HG02852 (cell line): ENCODE results near the gene NDFIP1.

Experiments
- ATAC-seq: cut with Tn5 transposase; IDR thresholded peaks from one replicate; pipeline ENCODE4 v1.9.1; 2021; ENCODE audit warnings: mild to moderate bottlenecking, moderate library complexity; ENCODE audit not compliant: unreplicated experiment

The NDFIP1 gene

DNA sequence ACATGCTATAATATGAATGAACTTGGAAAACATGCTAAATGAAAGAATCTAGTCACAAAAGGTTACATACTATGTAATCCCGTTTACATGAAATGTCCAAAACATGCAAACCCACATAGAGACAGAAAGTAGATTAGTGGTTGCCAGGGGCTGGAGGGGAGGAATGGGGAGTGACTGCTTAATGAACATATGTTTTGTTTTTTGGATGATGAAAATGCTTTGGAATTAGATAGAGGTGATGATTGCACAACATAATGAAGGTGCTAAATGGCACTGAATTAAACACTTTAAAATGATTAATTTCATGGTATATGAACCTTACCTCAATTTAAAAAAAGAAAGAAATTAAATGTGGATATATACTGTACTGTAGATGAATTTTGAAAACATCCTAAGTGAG, 17.6 kb upstream of the NDFIP1 start:
- no peak for ATAC-seq

DNA sequence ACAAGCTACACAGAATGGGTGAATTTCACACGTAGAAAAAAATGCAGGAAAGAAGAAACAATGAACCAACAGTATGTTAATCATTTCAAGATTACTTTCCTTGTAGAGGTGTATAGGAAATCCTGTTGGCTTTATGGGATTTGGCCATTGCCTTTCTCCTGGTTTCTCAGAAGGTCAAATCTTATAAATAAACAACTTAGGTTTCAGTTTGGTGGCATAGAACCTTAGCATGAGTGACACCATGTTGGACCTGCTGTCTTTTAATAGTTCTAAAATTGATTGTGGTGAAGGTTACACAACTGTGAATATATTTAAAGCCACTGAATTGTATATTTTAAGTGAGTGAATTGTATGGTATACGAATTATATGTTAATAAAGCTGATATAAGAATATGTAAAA, 16.7 kb upstream of the NDFIP1 start:
- ATAC-seq = no peak

DNA sequence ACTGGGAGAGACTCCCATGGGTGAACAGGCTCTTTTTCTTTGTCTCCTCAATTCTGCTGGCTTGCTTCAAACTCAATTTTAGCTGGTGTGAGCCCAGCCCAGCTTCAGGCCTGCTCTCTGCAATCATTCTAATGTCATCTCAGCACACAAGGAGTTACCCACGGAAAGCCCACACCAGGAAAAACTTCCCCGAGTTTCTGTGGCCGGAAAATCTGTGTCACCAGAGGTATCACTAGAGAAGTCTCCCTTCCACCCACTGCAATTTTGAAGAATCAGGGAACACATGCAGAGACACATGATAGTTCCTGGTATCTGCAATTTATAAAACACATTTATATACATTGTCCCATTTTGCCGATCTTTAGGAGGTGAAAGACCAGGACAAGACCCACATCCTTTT, 13.5 kb upstream of the NDFIP1 start:
- no peak for ATAC-seq

DNA sequence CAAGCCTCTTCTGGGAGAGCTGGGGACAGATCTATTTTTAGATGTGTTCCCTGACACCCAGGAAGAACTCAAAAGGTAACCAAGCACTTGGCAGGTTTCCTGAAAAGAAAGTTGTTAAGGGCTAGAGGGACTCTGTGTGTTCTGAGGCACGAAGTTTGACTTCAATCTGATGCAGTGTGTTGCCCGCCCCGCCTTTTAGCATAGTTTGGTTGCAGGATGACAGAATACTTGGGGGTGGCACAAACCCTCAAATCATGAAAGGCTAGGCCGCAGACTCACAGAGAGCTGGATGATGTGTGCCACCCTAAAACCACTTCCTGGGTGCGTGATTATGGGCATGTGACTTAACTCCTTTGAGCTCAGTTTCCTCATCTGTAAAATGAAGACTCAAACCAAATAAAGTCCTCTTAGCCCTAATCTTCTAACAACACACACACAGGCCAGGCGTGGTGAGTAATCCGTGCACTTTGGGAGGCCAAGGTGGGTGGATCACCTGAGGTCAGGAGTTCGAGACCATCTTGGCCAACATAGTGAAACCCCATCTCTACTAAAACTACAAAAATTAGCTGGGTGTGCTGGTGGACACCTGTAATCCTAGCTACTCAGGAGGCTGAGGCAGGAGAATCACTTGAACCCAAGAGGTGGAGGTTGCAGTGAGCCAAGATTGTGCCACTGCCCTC, 12.8 kb upstream of the NDFIP1 start:
- no peak for ATAC-seq

DNA sequence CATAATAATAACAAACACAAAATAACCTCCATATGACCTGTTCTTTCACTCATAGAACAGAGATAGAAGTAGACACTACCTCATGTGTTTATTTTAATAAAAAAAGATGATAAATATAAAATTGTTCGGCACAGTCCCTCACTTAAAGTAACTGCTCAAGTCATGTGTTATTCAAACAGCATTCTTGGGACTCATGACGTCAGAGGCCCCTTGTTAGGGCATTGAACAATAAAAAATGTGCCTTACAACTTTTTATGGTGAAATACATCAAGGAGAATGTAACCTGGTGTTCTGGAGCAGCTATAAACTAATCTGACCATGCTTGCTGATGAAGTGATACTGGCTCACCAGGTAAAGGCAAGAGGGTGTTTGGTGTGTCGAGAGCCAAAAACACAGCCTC, 12.2 kb upstream of the NDFIP1 start:
- ATAC-seq = no peak

DNA sequence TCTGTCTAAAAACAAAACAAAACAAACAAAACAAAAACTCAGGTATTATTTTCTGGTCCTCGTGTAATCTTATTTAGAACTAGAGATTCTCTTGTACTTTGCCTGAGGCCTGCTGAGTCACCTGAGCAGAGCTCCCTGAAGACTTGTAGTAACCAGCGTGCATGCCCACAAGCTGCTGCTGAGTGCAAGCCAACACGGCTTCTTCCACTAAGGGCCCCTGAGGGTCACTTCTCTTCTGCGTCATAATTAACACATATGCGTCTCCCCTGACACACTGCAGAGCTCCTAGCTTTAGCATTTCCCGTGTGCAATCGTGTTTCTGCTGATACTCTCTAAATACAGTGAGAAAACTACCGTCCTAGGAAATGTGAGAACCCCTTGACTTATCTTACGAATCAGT, 10.9 kb upstream of the NDFIP1 start:
- ATAC-seq = no peak

DNA sequence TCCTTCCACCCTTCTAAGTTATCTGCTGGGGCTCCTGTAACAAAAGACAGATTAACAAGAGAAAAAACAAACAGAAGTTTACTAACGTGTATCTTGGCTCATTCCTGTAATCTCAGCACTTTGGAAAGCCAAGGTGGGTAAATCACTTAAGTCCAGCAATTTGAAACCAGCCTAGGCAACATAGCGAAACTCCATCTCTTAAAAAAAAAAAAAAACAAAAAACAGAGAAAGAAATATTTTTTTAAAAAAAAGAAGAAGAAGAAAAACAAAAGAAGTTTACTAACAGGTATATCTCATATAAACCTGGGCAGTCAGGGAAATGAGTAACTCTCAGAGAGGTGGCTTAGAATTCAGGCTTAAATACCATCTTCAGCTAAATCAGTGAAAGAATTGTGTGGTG, 10.3 kb upstream of the NDFIP1 start:
- no peak for ATAC-seq

DNA sequence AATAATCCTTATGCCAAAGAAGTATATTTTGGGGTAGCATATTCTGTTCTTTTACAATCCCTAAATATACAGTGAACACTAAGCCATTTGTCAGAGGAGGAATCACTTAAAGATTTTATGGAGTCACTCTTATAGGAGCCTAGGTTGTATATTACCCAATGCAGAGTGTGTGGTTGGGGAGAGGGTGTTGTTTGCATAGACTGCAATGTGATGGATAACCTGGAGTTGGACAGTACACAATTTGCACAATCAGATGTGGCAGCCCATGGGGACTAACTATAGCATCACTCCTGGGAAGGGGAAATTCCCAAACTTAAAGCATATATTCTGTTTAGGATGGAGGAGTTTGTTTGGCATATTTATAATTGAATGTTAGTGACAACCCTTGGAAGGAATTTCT, 9.6 kb upstream of the NDFIP1 start:
- no peak for ATAC-seq

DNA sequence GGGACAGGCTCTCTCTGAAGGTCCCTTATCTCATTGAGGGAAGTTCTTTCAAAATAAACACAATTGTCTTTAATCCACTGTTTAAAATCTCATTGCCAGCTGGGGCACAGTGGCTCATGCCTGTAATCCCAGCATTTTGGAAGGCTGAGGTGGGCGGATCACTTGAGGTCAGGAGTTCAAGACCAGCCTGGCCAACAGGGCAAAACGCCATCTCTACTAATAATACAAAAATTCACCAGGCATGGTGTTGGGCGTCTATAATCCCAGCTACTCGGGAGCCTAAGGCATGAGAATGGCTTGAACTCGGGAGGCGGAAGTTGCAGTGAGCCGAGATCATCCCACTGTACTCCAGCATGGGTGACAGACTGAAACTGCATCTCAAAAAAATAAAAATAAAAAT, 8.3 kb upstream of the NDFIP1 start:
- no peak for ATAC-seq

DNA sequence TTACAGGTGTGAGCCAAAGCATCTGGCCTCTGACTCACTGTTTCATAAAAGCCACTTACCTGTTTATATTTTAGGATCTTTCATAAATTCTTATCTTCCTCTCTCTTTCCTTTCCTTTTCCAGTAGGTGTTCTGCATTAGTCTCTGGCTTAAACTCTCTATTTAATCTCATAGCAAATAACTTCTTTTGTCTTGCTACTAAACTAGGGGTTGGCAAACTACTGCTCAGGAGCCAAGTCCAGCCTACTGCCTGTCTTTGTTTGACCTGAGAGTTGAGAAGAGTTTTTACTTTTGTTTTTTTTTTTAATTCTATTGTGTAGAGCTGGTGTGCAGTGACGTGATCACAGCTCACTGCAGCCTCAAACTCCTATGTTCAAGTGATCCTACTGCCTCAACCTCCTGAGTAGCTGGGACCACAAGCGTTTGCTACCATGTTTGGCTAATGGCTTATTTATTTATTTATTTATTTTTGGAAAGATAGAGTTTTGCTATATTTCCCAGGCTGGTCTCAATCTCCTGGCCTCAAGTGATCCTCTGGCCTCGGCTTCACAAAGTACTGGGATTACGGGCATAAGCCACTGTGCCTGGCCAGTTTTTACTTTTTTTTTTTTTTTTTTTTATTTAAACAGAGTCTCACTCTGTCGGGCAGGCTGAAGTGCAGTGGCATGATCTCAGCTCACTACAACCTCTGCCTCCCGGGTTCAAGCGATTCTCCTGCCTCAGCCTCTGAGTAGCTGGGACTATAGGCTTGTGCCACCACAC, 5.4 kb upstream of the NDFIP1 start:
- ATAC-seq = no peak

DNA sequence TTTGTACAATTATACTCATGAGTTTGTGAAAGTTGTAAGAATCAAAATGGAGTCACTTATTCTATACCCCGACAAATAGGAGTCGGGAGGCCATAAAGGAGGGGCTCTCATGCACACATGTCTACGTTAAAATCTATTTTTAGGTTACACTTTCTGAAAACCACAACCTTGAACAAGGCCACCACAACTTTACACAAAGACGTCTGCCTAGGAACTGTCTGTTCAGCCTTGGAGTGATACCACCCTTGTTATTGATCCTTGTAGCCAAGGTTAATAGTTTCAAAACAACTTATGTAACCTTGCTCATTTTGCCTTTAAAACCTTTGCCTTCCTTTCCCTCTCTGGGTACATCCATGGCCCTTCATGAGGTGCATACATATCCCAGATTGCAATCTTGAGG, 4.1 kb upstream of the NDFIP1 start:
- ATAC-seq = no peak

DNA sequence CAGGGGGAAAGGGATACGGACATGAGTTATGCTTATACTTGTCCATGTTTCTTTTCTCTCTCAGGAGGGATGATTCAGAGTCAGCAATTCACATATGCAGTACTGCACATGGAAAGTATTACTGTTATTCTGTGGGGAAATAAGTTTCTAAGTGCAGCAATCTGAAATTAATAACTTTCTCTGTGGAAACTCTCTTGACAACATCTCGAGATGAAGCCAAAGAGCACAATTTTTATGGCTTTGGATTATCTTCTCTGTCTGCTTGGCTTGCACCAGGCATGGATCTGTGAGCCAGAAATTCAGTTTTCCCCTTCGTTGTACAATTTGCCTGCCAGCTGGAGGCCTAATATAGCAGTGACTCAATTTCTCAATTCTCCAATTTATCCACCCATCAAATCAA, 2.5 kb upstream of the NDFIP1 start:
- no peak for ATAC-seq

DNA sequence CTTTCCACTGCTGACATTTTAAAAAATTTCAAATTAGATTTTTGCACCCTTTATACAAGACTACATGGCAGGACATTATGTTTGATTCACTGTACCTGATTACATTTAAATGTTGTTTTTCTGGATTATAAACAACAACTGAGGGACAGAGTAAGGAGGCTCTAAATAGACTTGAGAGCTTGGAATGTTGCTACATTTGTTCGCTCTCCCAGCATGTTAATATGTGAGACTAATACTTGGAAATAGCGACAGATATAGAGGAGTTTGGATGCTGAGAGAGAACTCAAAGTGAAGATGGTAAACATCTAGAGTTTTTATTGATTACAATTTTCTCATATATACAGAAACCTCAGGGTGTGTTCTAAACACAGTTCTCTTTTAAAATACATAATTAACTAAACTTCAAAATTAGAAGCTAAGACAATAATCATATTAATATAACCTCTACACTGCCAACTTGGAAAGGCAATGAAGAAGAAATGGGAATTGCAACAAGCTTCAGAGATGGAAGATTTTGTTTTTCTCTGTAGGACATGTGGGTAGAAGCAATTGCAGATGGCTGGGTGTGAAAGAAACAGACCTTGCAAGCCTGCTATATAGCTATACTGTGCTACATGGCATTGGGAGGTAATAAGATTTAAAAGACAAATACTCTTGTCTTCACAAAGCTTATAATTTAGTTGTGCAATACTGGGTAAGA, 1.4 kb upstream of the NDFIP1 start:
- ATAC-seq = no peak

DNA sequence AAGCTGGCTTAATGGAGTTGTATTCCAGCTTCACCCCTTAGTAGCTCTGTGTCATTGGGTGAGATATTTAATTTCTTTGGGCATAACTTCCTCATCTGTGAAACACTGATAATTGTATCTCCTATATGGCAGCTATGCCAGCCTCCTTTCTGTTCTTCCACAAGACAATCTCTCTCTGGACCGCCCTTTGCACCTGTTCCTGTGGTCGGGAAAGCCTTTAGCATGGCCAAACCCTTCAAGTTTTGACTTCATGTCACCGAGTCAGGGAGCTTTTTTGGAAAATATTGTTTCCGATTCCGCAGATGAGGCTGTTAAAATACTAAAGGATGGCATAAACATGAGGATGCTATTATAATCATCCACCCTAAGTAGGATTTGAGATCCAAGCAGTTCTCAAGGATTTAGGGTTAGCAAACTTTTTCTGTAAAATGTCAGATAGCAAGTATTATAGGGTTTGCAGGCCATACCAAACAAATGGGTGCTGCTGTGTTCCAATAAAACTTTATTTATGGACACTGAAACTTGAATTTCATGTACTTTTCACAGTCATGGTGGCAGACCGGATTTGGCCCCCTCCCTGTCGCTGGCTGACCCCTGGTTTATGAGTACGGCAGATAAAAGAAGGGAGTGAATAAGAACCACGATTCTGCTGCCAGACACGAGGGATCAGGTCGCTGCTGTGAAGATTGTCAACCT, 695 bp upstream of the NDFIP1 start:
- no peak for ATAC-seq

DNA sequence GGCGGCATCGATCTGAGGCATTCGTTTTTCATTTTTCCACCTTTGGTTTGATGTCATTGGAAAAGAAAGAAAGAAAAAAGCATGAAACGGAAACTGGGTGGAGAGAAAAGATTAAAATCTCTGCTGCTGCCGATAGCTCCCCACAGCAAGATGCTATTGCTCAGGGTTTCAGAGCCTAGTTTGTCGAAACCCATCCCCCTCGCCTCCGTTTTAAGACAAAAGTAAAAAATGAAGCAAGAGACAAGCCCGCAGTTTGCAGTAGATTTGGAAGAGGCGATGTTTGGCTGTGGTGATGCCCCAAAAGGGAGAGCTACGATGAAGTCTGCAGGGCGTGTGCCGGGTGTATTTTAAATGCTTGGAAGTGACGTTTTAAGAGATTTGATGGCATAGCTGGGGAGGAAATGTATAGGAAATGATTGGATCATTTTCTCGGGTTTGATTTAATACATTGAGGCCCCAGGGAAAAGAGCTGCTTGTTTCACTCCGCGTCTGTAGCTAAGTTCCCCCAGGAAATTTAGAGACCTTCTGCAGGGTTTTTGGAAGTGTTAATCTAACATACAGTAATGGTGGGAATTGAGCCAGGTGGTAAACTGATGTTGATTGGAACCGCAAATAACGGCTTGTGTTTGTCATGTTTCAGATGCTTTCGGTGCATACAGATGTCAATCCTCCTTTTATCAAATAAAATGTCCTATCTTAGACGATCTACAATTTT, 909 bp downstream of the NDFIP1 start:
- ATAC-seq = no peak

DNA sequence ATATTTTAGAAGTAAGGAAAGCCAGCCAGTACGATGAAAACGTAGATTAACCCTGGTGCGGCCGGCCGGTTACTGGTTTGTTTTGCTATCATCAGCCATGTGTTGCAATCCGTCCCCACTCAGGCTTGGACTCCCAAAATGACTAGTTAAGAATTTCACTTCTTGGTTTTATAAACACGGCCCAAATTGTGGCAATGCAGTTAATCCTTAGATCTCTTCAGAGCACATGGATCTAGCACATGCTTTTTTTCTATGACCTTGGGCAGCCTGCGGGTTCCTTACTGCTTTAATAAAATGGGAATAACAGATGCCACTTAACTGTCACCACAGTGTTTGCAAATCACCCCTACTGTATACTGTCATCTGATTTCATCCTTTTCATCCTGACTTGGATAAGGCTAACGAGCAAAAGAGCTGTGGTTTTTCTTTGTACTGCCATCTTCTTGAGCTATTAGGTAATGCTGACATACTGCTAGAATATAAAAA, 1.5 kb downstream of the NDFIP1 start:
- no peak for ATAC-seq

DNA sequence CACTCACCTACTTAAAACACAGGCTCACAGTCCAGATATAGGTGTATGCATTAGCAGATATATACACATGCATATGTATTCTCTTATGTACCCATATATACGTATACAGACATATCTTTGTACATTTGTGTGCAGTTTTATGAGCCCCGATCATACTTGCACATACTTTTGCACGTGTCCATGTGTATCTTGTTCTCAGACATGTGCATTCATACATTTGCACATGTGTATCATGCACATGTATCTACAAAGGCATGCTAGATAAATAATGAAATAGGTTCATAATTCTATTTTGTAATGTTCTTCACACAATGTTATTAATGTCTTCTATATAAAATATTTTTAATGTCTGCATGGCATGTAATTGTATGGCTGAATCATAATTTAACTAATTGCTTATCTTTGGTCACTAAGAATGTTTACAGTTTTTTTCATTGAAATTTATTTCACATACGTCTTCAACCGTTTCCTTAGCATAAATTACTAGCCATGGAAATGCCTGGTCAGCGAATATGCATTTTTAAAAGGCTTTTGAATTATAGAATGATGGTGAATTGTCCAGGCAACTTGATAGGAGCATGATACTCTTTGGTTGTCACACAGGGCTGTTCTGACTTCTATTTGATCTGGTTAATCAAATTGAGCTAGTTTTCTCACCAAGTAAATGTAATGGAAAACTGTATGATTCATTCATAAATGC, 2.6 kb downstream of the NDFIP1 start:
- no peak for ATAC-seq

DNA sequence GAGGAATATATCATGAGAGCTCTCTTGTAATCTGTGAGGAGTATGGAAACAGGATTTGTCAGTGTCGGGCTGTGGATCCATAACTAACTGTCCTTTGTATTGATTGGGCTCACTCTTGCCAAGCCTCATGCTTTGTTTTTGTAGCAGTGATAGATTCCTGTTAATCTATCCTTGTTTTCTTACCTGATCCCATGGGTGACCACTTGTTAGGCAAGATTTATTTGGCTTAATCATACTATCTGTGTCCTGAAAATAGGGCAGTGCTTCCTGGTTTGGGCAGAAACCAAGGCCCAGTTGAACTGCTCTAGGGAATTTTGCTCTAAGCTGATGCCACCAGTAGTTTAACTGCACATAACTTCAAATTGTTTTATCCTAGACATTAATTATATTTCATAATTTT, 6.1 kb downstream of the NDFIP1 start:
- no peak for ATAC-seq

DNA sequence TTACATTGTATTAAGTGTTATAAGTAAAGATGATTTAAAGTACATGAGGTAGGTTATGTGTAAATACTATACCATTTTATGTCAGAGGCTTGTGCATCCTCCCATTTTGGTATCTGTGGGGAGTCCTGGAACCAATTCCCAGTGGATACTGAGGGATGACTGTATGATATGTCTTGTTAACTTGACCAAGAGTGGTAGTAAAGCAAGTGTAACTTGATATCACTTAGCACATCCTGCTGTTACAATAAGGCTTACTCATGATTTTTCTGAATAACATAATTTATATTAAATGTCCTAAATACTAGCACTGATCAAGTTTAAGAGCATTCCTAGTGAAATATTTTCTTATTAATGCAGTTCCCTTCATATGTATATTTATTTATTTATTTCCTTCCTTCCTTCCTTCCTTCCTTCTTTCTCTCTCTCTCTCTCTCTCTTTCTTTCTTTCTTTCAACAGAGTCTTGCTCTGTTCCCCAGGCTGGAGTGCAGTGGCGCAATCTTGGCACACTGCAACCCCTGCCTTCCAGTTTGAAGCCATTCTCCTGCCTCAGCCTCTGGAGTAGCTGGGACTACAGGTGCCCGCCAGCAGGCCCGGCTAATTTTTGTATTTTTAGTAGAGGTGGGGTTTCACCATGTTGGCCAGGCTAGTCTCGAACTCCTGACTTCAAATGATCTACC, 7.5 kb downstream of the NDFIP1 start:
- no peak for ATAC-seq
